Glutamatergic neuron (in vitro differentiated cells): ENCODE measurements around the gene MAP2K7. TPM values are rescaled to one million over a fixed set of nuclear protein-coding genes. Genes with fewer than 3 reads are reported as not detected.

Experiments used
- DNase-seq: peaks from one replicate; pipeline ENCODE4 v3.0.0; 2022
- H3K27ac Mint-ChIP-seq: one replicate; pipeline ENCODE4 v1.8.0; 2020; ENCODE audit warnings: mild to moderate bottlenecking, mixed read lengths, inconsistent platforms; ENCODE audit not compliant: unreplicated experiment
- H3K27me3 Mint-ChIP-seq: one replicate; pipeline ENCODE4 v1.8.0; 2020; ENCODE audit warnings: mild to moderate bottlenecking, moderate library complexity, mixed read lengths, inconsistent platforms; ENCODE audit not compliant: unreplicated experiment
- H3K36me3 Mint-ChIP-seq: one replicate; pipeline ENCODE4 v1.8.0; 2020; ENCODE audit warnings: mild to moderate bottlenecking, mixed read lengths, inconsistent platforms; ENCODE audit not compliant: unreplicated experiment
- H3K4me1 Mint-ChIP-seq: one replicate; pipeline ENCODE4 v1.8.0; 2020; ENCODE audit warnings: mild to moderate bottlenecking, low read depth, mixed read lengths, inconsistent platforms; ENCODE audit not compliant: unreplicated experiment
- H3K4me3 Mint-ChIP-seq: one replicate; pipeline ENCODE4 v1.8.0; 2020; ENCODE audit warnings: mild to moderate bottlenecking, mixed read lengths, inconsistent platforms; ENCODE audit not compliant: unreplicated experiment
- H3K9me3 Mint-ChIP-seq: one replicate; pipeline ENCODE4 v1.8.0; 2020; ENCODE audit warnings: mild to moderate bottlenecking, moderate library complexity, mixed read lengths, inconsistent platforms; ENCODE audit not compliant: unreplicated experiment
- total RNA-seq: library from RNA; stranded (reverse); fragmentation: NEBNext Ultra II Directional; extraction: Animal tissue kit (Norgen Biotek cat#: 25700); gene quantifications from one replicate; pipeline ENCODE4 v1.2.1, GENCODE V29; 2021; ENCODE audit not compliant: unreplicated experiment
- TF ChIP-seq, protein P1 (sequence below): fragments of 200-600 bp; sonication (generic); IDR thresholded peaks from one replicate; pipeline ENCODE4 v1.5.0; 2021; ENCODE audit not compliant: partially characterized antibody, unreplicated experiment

The MAP2K7 gene
- total RNA-seq, 1 donor from 2014 or later, result 44.2 TPM

DNA sequence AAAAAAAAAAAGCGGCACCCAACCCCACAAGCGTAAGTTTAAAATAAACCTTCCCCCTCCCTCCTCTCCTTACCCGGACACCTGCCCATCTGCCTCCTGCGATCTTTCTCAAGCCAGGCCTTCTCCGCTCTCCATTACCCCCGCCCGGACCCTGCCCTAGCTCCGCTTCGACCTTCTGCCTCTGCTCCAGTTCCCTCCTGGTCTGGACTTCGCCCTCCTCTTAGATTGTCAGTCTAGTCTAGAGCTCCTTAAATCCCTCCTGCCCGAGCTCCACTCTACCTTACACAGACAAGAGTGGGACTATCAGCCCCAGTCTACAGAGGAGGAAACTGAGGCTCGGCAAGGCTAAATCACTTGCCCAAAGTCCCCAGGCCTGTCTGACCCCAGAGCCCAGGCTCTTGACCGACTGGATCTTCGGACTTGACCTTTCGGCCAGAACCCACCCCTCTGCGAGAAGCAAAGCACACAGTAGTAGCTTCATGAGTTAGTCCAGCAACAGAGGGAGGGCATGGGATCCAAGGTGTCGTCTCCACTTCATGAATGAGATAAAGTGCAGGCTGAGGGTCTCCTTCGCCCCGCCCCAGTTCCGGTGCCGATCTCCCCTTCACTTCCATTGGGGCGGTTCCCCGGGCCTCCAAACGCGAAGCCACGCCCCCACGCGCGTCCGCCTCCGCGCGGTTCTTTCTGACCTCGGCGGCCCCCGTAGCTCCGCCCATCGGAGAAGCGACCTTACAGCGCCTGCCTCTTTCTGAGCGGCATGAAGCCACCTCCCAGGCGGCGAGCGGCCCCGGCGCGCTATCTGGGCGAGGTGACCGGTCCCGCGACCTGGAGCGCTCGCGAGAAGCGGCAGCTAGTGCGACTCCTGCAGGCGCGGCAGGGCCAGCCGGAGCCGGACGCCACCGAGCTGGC is 16.2 kb downstream of the MAP2K7 start, which contains the start of gene SNAPC2:
Gene SNAPC2 (plus strand): TSS at position 729 of the 909 bp plus-strand sequence. CDS start 29 bp downstream, at position 758.
- H3K9me3 Mint-ChIP-seq, result peaks cover 10% of the 10 kb centered on the region
- TF ChIP-seq, protein P1, sequence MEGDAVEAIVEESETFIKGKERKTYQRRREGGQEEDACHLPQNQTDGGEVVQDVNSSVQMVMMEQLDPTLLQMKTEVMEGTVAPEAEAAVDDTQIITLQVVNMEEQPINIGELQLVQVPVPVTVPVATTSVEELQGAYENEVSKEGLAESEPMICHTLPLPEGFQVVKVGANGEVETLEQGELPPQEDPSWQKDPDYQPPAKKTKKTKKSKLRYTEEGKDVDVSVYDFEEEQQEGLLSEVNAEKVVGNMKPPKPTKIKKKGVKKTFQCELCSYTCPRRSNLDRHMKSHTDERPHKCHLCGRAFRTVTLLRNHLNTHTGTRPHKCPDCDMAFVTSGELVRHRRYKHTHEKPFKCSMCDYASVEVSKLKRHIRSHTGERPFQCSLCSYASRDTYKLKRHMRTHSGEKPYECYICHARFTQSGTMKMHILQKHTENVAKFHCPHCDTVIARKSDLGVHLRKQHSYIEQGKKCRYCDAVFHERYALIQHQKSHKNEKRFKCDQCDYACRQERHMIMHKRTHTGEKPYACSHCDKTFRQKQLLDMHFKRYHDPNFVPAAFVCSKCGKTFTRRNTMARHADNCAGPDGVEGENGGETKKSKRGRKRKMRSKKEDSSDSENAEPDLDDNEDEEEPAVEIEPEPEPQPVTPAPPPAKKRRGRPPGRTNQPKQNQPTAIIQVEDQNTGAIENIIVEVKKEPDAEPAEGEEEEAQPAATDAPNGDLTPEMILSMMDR, result no peak
- H3K4me3 Mint-ChIP-seq, result peak within 1 kb of the TSS; percentile 87
- H3K27me3 Mint-ChIP-seq, result peaks cover 26% of the 10 kb centered on the region
- no peaks in the 10 kb centered on the region for H3K36me3 Mint-ChIP-seq
- peak; percentile 99 for DNase-seq
- H3K4me1 Mint-ChIP-seq, result peaks cover 2% of the 10 kb centered on the region
- H3K27ac Mint-ChIP-seq, result peak within 1 kb of the TSS; percentile 68

DNA sequence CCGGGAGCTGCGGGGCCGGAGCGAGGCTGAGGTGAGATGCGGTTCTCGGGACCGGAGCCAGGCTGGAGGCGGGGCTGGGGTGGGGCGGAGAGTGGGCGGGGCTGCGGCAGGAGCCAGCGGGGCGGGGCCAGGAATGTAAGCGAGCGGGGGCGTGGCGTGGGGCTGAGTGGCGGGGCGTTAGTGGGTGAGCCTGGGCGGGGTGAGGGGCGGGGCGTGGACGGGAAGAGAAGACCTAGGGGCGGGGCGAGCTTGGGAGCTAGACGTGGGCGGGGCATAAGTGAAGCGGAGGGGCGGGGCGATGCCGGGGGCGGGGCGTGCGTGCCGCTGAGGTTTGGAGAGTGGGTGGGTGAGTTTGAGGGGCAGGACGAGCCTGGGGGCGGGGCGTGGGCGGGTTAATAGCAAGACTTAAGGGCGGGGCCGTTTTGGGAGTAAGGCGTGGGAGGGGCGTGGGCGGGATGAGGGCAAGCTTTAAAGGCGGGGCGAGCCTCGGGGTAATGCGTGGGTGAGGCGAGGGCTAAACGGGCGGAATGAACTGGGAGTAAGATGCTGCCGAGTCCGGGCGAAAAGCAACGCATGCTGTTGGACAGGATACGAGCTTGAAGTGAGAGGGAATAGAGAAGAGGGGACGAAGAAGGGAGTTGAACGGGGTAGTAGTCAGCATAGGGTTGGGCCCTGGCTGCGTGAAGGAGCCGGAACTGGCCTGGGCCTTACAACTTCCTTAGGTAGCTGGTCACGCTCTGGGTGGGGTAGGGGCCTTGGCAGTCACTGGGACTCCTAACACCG is 17.0 kb downstream of the MAP2K7 start:
- Mint-ChIP-seq H3K9me3 (peaks cover 10% of the 10 kb centered on the region), H3K27ac (no peak overlapping the region)

DNA sequence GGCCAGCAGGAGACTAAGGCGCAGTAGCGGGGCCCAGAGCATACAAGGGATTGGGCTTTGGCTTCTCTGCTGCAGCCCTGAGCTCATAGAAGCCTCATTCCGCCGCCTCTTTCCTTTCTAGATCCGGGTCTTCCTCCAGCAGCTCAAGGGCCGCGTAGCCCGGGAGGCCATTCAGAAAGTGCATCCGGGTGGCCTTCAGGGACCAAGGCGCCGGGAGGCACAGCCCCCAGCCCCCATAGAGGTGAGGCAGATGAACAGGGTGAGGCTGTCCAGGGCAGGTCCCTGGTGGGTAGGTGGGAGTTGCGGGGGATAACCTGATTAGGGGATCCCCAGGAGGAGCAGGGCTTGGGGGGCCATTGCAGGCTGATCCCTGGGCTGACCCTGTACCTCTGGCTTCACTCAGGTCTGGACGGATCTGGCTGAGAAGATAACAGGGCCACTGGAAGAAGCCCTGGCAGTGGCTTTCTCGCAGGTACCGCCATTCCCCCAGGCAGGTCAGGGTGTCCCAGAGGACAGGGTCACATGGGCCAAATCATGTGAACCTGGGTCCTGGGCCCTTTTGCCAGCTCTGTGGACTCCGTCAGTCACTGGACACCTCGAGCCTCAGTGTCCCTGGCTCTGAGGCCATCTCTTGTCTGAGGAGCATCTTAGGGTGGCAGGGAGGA is 17.8 kb downstream of the MAP2K7 start:
- Mint-ChIP-seq H3K9me3 (peaks cover 12% of the 10 kb centered on the region), H3K27ac (no peak overlapping the region), H3K4me3 (peak overlapping the region; percentile 87), H3K4me1 (peaks cover 4% of the 10 kb centered on the region), H3K36me3 (no peaks in the 10 kb centered on the region), H3K27me3 (peaks cover 21% of the 10 kb centered on the region)
- DNase-seq, result peak; percentile 31
- TF ChIP-seq, protein P1, result no peak

More for the DNA sequence above, 17.0 kb downstream of the MAP2K7 start:
- H3K36me3 Mint-ChIP-seq, result no peaks in the 10 kb centered on the region
- H3K4me3 Mint-ChIP-seq, result peak overlapping the region; percentile 87
- peak; percentile 99 for DNase-seq
- peaks cover 2% of the 10 kb centered on the region for H3K4me1 Mint-ChIP-seq
- TF ChIP-seq, protein P1, result no peak
- peaks cover 18% of the 10 kb centered on the region for H3K27me3 Mint-ChIP-seq

DNA sequence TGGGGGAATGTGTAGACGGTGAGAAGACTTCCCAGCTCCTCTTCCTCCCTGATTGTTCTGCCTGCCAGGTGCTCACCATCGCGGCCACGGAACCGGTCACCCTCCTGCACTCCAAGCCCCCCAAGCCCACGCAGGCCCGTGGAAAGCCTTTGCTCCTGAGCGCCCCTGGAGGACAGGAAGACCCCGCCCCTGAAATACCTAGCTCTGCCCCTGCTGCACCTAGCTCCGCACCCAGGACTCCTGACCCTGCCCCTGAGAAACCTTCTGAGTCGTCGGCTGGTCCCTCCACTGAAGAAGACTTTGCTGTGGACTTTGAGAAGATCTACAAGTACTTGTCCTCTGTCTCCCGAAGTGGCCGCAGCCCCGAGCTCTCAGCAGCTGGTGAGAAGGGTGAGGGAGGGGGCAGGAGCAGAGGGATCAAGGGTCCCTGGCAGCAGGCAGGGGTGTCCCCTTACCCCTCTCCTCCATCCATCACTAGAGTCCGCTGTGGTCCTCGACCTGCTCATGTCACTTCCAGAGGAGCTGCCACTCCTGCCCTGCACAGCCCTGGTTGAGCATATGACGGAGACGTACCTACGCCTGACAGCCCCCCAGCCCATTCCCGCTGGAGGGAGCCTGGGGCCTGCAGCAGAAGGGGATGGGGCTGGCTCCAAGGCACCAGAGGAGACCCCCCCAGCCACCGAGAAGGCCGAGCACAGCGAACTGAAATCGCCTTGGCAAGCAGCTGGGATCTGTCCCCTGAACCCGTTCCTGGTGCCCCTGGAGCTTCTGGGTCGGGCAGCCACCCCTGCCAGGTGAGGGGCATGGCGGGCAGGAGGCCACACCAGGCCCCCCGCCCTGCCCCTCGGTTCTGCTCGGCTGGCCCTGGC is 18.5 kb downstream of the MAP2K7 start:
- Mint-ChIP-seq H3K27me3 (peaks cover 19% of the 10 kb centered on the region), H3K4me1 (peaks cover 3% of the 10 kb centered on the region), H3K27ac (no peak overlapping the region), H3K36me3 (no peaks in the 10 kb centered on the region), H3K4me3 (no peak overlapping the region), H3K9me3 (peaks cover 14% of the 10 kb centered on the region)
- DNase-seq, result peak; percentile 15
- TF ChIP-seq, protein P1, result no peak
